GM23248 (cell line): ENCODE measurements around the gene DUSP5. TPM values are rescaled to one million over a fixed set of nuclear protein-coding genes. Genes with fewer than 3 reads are reported as not detected.

ENCODE experiments used
- DNase-seq: peaks from one replicate; pipeline ENCODE4 v3.0.0-alpha.2; 2015
- H2AFZ ChIP-seq: fragments of 200-600 bp; sonication (generic); 2 replicates; pipeline ENCODE4 v1.6.1; 2016; ENCODE audit warnings: antibody characterized with exemption
- H3F3A ChIP-seq: fragments of 200-600 bp; sonication (generic); 2 replicates; pipeline ENCODE4 v1.6.1; 2016; ENCODE audit warnings: mild to moderate bottlenecking, antibody characterized with exemption, mixed run types; ENCODE audit not compliant: insufficient read depth
- H3K27ac ChIP-seq: fragments of 200-600 bp; sonication (generic); 2 replicates; pipeline ENCODE4 v1.5.1; 2016; ENCODE audit warnings: mild to moderate bottlenecking
- H3K27me3 ChIP-seq: fragments of 200-600 bp; sonication (generic); replicated peaks from 2 replicates; pipeline ENCODE4 v1.6.1; 2016; ENCODE audit warnings: mild to moderate bottlenecking; ENCODE audit not compliant: insufficient read depth
- H3K36me3 ChIP-seq: fragments of 200-600 bp; sonication (generic); 2 replicates; pipeline ENCODE4 v1.6.1; 2016; ENCODE audit warnings: low read depth, mild to moderate bottlenecking
- H3K4me1 ChIP-seq: fragments of 200-600 bp; sonication (generic); 2 replicates; pipeline ENCODE4 v1.6.1; 2016; ENCODE audit warnings: mild to moderate bottlenecking; ENCODE audit not compliant: insufficient read depth
- H3K4me2 ChIP-seq: fragments of 200-600 bp; sonication (generic); one replicate; pipeline ENCODE4 v1.6.1; 2016; ENCODE audit warnings: mild to moderate bottlenecking; ENCODE audit not compliant: unreplicated experiment
- H3K4me3 ChIP-seq: fragments of 200-600 bp; sonication (generic); 2 replicates; pipeline ENCODE4 v1.5.1; 2016; ENCODE audit warnings: mild to moderate bottlenecking
- H3K79me2 ChIP-seq: fragments of 200-600 bp; sonication (generic); 2 replicates; pipeline ENCODE4 v1.6.1; 2016; ENCODE audit warnings: mild to moderate bottlenecking; ENCODE audit not compliant: insufficient read depth
- H3K9ac ChIP-seq: fragments of 200-600 bp; sonication (generic); 2 replicates; pipeline ENCODE4 v1.6.1; 2016; ENCODE audit warnings: mild to moderate bottlenecking
- H3K9me2 ChIP-seq: fragments of 200-600 bp; sonication (generic); 2 replicates; pipeline ENCODE4 v1.6.1; 2016; ENCODE audit warnings: mixed run types, mild to moderate bottlenecking, moderate library complexity; ENCODE audit not compliant: insufficient read depth
- H3K9me3 ChIP-seq: fragments of 200-600 bp; sonication (generic); one replicate; pipeline ENCODE4 v1.6.1; 2017; ENCODE audit warnings: low read depth
- H4K20me1 ChIP-seq: fragments of 200-600 bp; sonication (generic); 2 replicates; pipeline ENCODE4 v1.6.0; 2016; ENCODE audit not compliant: insufficient read depth
- EZH2 ChIP-seq: fragments of 200-600 bp; sonication (generic); IDR thresholded peaks from 2 replicates; pipeline ENCODE4 v1.6.1; 2018; ENCODE audit warnings: antibody characterized with exemption, mild to moderate bottlenecking; ENCODE audit not compliant: insufficient read depth, poor library complexity, severe bottlenecking
- EZH2phosphoT487 ChIP-seq: fragments of 200-600 bp; sonication (generic); IDR thresholded peaks from 2 replicates; pipeline ENCODE4 v1.6.1; 2018; ENCODE audit warnings: antibody characterized with exemption, moderate library complexity, mild to moderate bottlenecking, low read depth; ENCODE audit not compliant: insufficient read depth
- WGBS, 2 experiments: methylation state at CpG; one replicate each; pipeline ENCODE4 v1.1.6; 2015 to 2017; ENCODE audit warnings: low lambda C conversion rate in 2 of 2, low coverage in 1 of 2; ENCODE audit errors: missing lambda C conversion rate in 2 of 2; 5-methylcytosine and 5-hydroxymethylcytosine counted together
- in situ Hi-C: fragments of 300-500 bp; cut with MboI; formaldehyde crosslinking; loops from 2 replicates; pipeline ENCODE4 v1.15.0; 2020
- polyA plus RNA-seq: library from polyadenylated mRNA; unstranded; fragments of >200 nt; fragmentation: Nextera tagmentation; extraction: Ambion mirVana; gene quantifications from 2 replicates; pipeline ENCODE4 v1.2.1, GENCODE V29; 2016
- total RNA-seq: library from RNA; depleted of rRNA; stranded (reverse); fragments of >200 nt; shearing (Covaris generic); gene quantifications from 2 replicates; pipeline ENCODE4 v1.2.3, GENCODE V29; 2014

Gene DUSP5
- total and polyA plus RNA-seq, 2 experiments from 2014 or later: 5.8 to 17.8 TPM

DNA sequence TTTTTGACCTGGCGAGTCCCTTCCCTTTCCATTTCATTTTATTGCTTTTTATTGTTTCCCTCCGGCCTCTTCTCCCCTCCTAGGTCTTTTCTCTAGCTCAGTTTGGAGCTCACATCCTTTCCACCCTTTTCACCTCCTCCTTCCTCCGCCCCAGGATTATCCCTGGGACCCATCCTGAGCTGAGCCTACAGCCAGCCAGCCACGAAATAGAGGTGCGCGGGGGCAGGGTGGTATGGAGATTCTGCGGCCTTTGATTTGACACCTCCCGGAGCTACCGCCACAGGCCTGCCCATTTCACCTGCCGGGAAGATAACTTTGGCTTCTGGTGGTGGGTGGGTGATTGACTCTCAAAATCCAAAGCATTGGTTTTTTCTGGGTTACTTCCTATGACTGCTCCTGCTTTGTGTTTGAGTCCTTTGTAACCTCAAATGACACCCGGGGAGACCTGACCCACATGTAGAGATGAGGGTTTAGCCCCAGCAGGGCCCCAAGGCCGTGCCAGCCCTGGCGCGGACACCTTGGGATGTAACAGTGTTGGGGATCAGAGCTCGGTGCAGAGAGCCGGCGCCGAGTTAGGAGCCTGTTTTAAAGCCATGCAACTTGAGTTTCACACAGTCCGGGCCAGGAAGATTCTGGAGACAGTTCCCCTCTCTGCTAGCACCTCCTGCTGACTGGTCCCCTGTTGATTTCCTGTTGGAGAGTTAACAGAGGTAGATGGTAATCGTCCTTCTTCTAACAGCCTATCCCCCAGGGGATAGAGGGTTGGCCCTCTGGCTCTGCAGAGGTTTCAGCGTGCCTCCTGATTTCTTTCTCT is 1.5 kb downstream of the DUSP5 start:
- Histone ChIP-seq H3K9ac (peak overlapping the region; percentile 92), H3K9me2 (no peaks in the 10 kb centered on the region), H3K4me2 (peak overlapping the region; percentile 95), H3K9me3 (no peaks in the 10 kb centered on the region), H3K36me3 (peaks cover 4% of the 10 kb centered on the region; the same call in 1 of the 2 replicates), H3K27me3 (no peaks in the 10 kb centered on the region), H3K4me3 (peak overlapping the region; percentile 83), H3K27ac (peak overlapping the region; percentile 95), H3K79me2 (peaks cover 79% of the 10 kb centered on the region), H4K20me1 (peaks cover 3% of the 10 kb centered on the region; the same call in 1 of the 2 replicates), H3F3A (peaks cover 63% of the 10 kb centered on the region), H3K4me1 (peaks cover 45% of the 10 kb centered on the region), H2AFZ (no peak overlapping the region)
- peak; percentile 78 for DNase-seq
- WGBS, 2 experiments: 27 to 32% methylated on average over 21 of the region's 21 CpGs
- no peak for TF ChIP-seq EZH2phosphoT487
- TF ChIP-seq EZH2: no peak
- in situ Hi-C loops: no loop called here

DNA sequence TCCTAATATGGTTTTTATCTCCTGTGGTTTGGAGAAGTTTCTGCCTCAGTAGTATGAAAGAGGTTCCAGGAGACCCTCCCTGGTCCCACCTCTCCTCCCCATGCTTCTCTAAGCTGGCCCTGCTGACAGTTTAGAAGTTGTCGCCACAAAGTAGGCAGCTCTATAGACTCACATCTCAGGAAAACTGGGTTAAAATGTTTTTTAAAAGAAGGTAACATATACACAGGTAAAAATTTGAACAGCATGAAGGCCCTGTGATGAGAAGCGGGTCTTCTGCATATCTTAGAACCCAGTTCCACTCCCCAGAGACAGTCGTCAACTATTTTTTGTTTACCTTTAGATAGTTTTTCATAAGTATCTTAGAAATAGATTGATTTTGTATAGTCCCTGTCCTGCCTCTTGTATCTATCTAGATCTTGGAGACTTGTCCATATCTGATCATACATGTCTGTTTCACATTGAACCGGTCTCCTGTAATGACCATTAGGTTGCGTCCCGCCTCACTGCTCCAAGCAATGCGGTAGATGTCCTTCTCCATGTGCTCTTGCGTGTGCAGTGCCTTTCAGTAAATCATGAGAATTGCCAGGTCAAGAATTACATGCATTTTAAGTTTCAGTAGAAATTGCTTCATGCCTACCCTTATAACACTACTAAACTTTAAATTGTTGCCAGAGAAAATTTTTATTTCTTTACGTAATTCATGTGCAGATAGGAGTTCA is 2.2 kb downstream of the DUSP5 start:
- TF ChIP-seq EZH2phosphoT487 (no peak), EZH2 (no peak)
- H4K20me1 ChIP-seq: peaks cover 7% of the 10 kb centered on the region; the same call in 1 of the 2 replicates

DNA sequence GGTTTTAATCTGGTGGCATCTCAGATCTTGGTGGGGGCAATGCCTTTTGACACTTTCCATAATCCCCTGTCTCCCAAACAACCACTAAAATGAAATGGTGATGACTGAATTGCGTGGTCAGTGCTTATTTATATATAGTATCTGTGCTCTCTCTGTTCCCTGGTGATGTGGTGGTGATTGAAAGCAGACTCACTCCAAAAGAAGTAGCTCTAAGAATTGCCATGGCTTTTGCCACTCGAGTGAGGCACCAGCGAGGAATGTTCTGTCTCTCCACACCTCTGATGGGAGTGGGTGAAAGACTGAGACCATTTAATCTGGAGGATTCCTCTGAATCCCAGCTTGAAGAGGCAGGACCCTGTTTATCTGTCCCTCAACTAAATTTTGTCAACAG is 2.8 kb downstream of the DUSP5 start:
- 0% methylated on average over 3 of the region's 3 CpGs for WGBS, 2 experiments
- peaks cover 12% of the 10 kb centered on the region; the same call in 1 of the 2 replicates for H3K36me3 ChIP-seq
- no peaks in the 10 kb centered on the region for H3K9me2 ChIP-seq
- no peaks in the 10 kb centered on the region for H3K9me3 ChIP-seq
- H3K4me1 ChIP-seq: peaks cover 57% of the 10 kb centered on the region
- peaks cover 81% of the 10 kb centered on the region for H3K79me2 ChIP-seq
- H3K27ac ChIP-seq: peak overlapping the region; percentile 95
- TF ChIP-seq EZH2phosphoT487 (peak; percentile 71; the same call in 1 of the 2 replicates), EZH2 (no peak)
- H3K4me2 ChIP-seq: peak overlapping the region; percentile 95
- peak overlapping the region; percentile 83 for H3K4me3 ChIP-seq
- DNase-seq: peak; percentile 87
- no peaks in the 10 kb centered on the region for H3K27me3 ChIP-seq
- H3F3A ChIP-seq: peaks cover 76% of the 10 kb centered on the region
- in situ Hi-C loops: no loop called here
- H2AFZ ChIP-seq: no peak overlapping the region
- H3K9ac ChIP-seq: peak overlapping the region; percentile 92
- H4K20me1 ChIP-seq: peaks cover 7% of the 10 kb centered on the region; the same call in 1 of the 2 replicates

More for the DNA sequence above, 2.2 kb downstream of the DUSP5 start:
- H3K79me2 ChIP-seq: peaks cover 81% of the 10 kb centered on the region
- peaks cover 8% of the 10 kb centered on the region; the same call in 1 of the 2 replicates for H3K36me3 ChIP-seq
- no peak overlapping the region for H2AFZ ChIP-seq
- no peaks in the 10 kb centered on the region for H3K9me3 ChIP-seq
- peak overlapping the region; percentile 95 for H3K27ac ChIP-seq
- H3K4me1 ChIP-seq: peaks cover 52% of the 10 kb centered on the region
- H3K4me3 ChIP-seq: peak overlapping the region; percentile 83
- DNase-seq: peak; percentile 51
- H3K9ac ChIP-seq: peak overlapping the region; percentile 92
- H3K9me2 ChIP-seq: no peaks in the 10 kb centered on the region
- peaks cover 70% of the 10 kb centered on the region for H3F3A ChIP-seq
- peak overlapping the region; percentile 95 for H3K4me2 ChIP-seq
- in situ Hi-C loops: no loop called here
- no peaks in the 10 kb centered on the region for H3K27me3 ChIP-seq
- 51 to 58% methylated on average over 9 of the region's 9 CpGs for WGBS, 2 experiments

DNA sequence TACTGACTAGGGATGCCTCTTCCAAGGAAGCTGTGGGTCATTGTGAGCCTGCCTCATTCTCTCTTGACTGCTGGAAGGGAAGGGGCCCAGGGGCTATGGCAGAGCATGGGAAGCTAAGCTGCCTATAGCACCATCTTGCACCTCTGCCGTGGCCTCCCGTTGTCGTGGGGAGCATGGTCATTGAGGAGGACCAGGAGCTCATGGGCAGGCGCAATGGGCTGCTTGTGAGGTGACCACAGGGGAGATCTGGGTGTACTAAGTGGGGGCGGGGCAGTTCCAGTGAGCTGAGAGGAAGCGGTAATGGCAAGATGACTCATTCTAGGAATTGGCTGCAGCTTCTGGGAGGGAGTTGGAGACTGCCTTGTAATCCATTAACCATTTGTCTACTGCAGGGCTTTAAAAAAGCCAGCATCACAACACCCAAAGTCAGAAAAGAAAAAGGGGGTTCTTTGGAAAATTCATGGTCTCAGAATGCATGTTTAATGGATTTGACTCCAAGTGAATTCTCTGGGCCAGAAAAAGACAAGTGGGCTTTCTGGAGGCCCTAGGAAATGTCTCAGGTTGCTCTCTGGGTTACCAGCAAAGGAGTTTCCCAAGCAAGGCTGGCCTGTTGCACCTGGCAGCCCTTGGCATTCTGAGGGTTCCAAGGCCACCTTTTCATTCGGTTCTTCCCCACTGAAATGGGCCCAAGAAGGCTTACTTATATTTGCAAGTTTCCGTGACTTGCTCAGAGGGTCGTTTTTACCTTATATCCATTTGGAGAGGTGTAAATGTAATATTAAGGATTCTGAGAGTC is 3.6 kb downstream of the DUSP5 start:
- 10% methylated on average over 9 of the region's 9 CpGs for WGBS, 2 experiments
- in situ Hi-C loops: no loop called here
- H4K20me1 ChIP-seq: peaks cover 7% of the 10 kb centered on the region; the same call in 1 of the 2 replicates

More for the DNA sequence above, 3.6 kb downstream of the DUSP5 start:
- no peak for TF ChIP-seq EZH2
- no peak for TF ChIP-seq EZH2phosphoT487
- no peaks in the 10 kb centered on the region for H3K9me2 ChIP-seq
- H3F3A ChIP-seq: peaks cover 81% of the 10 kb centered on the region
- peak overlapping the region; percentile 92 for H3K9ac ChIP-seq
- H2AFZ ChIP-seq: no peak overlapping the region
- no peaks in the 10 kb centered on the region for H3K27me3 ChIP-seq
- peak; percentile 98 for DNase-seq
- peak overlapping the region; percentile 95 for H3K27ac ChIP-seq
- peak overlapping the region; percentile 95 for H3K4me2 ChIP-seq
- H3K4me1 ChIP-seq: peaks cover 57% of the 10 kb centered on the region
- H3K79me2 ChIP-seq: peaks cover 86% of the 10 kb centered on the region
- peak overlapping the region; percentile 83 for H3K4me3 ChIP-seq
- H3K9me3 ChIP-seq: no peaks in the 10 kb centered on the region
- peaks cover 12% of the 10 kb centered on the region for H3K36me3 ChIP-seq
